Ecto neural progenitor cell (in vitro differentiated cells): ENCODE results near the gene TRABD2B.

Experiments used
- DNase-seq: peaks from one replicate; pipeline ENCODE4 v3.0.0-alpha.2; 2018; ENCODE audit warnings: low spot score

The TRABD2B gene

GRCh38 chr1:47756006-47756405 is 241.2 kb downstream of the TRABD2B start:
- DNase-seq: no peak

DNA sequence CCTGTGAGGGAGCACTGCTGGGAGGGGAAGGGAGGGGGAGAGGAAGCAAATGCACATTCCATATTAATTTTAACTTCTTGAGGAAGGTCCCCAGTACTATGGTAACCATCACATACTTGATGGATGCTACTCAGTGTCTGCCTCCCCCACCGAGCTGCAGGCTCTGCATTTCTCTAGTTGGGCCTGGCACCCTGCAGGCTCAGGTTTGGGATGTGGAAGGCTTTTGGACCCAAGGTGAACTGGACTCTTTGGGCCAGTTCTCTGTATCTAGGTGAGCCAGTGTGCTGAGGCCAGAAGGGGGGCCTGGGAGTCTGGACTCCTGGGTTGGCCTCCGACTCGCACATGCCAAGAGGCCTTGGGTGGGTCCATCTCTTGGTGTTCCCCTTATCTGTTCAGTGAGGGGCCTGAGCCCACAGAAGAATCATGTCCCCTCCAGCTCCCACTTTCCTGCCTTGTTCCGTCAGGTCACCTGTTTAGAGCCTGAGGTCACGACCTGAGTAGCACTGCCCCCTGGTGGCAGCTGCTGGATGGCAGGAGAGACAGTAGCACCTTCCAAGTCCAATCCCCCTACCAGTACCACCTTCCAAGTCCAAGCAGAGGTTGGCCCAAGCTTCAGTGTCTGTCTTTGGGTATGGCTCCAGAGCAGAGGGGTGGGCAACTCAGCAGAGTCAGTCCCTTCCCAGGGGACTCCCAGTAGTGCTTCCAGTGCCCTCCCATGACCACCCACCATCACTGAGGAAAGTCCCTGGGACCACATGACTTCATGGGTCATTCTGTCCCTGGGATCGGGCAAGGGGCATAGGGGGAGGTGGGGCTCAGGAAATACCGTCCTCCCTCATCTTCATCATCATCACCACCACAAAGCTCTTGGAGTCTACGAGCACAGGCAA is 241.8 kb downstream of the TRABD2B start:
- DNase-seq: peak; percentile 72

GRCh38 chr1:47754221-47754620 is 243.0 kb downstream of the TRABD2B start:
- no peak for DNase-seq

DNA sequence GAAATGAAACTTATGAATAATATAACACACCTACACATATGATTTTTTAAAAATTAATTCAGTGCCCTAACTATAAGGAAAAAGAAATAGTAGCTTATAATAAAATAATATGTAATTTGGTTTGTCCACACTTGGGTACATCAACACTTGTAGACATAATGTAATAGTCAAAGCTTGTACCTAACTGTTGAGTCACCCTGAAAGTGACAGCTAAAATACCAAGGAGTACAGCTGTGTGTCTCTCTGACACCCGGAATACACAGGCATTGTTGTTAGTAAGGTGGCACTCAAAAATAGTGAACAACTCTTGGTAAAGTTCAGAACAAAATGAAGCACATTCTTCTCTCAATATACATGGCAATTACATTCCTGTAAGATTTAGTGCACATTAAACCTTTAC is 243.4 kb downstream of the TRABD2B start:
- no peak for DNase-seq

- no peak for DNase-seq
These were observed 244.6 kb downstream of the TRABD2B start for GRCh38 chr1:47752559-47752958.

- no peak for DNase-seq
These were observed 245.2 kb downstream of the TRABD2B start for GRCh38 chr1:47751996-47752451.

DNA sequence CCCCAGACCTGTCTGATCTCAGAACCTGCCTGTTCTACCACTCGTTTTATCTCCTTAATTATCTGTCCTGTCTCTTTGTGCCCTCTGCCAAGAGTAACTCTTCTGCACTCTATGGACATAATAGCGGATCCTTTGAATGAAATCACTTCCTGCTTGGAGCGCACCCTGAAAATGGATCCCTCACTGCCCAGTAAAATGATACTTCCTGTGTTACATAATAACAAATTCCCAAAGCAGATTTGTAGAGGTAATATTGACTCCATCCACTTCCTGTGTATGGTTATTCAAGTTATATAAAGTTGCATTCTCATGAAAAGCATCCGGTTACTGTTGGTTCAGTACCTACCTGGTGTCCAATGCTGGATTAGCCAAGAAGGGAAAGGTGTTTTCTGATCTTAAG is 246.0 kb downstream of the TRABD2B start:
- DNase-seq: no peak

GRCh38 chr1:47745715-47746609 is 251.2 kb downstream of the TRABD2B start:
- DNase-seq: no peak

DNA sequence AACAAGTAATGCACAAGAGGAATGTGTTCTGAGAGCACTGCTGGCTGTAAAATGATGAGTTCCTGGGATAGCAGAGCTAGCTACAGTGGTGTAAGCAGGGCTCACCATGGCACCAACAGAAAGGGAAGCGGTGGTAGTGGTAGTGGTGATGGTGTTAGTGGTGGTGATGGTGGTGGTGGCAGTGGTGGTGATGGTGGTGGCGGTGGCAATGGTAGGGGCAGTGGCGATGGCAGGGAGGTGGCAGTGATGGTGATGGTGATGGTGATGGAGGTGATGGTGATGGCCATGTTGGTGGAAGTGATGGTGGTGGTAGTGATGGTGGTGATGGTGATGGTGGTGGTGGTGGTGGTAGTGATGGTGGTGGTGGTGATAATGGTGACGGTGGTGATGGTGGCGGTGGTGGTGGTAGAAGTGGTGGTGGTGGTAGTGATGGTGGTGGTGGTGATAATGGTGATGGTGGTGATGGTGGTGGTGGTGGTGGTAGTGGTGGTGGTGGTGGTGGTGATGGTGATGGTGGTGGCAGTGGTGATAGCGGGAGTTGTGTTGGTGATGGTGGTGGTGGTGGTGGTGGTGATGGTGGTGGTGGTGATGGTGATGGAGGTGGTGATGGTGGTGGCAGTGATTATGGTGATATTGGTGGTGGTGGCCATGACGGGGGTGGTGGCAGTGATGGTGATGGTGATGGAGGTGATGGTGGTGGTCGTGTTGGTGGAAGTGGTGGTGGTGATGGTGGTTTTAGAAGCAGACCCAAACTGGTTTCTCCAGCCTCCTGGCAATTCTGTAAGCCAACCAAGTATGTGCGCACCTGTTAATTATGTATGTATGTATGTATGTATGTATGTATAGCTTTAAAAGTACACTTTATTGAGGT is 254.1 kb downstream of the TRABD2B start:
- DNase-seq: no peak

DNA sequence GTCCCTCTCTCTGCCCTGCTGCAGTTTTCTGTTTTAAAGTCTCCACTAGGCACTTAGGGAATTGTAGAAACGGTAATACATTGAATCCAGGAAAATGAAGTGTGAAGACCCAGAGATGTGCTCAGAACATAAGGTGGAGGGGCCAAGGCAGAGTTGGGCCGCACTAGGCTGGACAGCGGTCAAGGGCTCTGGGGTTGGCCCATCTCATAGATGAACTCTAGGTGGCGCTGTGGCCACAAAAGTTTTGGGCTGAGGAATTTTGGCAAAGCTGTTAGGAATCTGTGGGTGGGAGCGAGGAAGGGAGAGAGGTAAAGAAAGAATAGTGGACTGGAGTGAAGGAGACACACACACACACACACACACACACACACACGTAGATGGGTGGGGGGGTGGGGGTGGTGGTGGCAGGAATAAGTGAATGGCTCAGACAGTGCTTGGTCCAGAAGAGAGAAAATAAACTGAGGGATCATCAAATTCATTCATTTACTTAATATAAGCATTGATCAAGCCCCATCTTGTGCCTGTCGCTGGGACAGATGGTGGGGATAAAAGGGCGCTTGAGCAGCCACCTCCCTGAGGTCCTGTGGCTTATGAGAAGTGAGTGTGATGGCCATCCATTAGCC is 258.5 kb downstream of the TRABD2B start:
- peak; percentile 81 for DNase-seq

DNA sequence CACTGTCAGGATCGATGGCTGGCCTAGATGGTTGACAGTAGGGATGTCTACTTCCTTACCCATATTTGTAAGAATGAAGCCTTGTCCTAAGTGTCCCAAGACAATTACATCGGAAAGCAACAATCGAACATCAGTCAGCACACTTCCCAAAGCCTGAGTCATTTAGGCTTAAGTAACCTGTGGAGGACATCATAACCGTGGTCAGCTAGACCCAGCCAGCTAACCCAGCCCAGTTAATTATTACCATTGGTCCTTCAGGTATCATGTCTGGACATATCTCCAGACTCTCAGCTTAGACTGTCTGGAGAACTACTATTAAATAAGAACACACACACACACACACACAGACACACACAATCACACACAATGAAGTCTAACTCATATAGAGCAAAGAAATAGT is 264.7 kb downstream of the TRABD2B start:
- DNase-seq: no peak

GRCh38 chr1:47731730-47732129 is 265.5 kb downstream of the TRABD2B start:
- no peak for DNase-seq

DNA sequence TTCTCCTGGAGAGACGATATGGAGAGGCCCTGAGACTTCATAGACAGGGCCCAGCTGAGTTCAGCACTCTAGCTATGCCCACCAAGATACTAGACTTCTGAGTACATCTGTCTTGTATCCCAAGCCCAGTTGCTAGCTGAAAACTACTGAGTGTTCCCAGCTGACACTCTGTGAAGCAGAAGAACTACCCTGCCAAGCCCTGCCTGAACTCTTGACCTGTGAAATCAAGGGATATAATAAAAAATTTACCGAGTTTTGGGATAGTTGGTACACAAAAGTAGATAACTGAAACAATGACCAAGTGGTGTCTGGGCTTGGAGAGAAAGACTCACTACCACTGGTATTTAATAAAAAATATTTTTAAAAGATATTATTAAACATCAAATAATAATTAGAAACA is 267.5 kb downstream of the TRABD2B start:
- DNase-seq: no peak

DNA sequence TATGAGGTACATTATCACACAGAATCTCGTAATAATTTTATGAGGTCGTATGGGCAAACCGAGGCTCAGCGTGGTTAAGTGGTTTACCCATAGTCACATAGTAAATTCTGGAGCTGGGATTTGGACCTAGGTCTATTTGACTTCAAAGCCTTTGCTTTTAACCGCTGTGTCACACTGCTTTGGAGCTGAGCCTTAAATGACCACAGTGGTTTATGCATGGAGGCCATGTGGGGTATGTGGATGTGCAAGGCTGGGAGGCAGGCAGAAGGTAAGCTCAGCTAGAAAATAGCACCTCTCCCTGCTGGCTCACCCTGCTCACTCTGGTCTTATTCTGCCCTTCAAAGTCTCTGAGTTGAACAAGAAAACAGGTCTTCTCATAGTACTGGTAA is 269.5 kb downstream of the TRABD2B start:
- DNase-seq: no peak

DNA sequence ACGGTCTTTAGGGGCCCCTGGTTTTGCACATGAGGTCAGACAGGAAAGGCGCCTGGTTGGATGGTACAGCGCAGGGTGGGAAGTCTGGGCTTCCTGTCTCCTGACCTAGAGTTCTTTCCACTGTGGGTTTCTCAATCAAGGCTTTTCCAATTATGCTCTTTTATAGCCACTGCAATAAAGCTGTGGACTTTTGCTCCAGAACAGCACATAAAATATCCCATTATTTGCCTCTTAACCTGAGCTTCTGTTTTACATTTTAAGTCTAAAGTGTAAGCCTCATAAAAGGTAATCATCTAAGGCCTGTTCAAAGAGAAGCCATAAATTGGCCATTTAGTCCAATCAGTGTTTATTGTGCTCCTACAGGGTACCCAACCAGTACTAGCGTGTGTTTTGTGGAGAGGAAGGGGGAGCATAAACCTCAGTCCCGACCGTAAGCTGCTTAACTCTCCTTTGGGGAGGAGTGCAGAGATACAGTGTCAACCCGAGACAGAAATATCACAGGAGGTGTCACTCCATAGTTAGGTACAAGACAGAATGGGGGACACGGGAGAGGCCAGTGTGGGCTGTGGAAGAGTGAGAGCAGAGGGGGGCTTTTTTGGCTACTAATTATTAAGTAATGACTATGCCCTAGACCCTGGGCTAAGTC is 270.0 kb downstream of the TRABD2B start:
- DNase-seq: no peak

- DNase-seq: peak; percentile 82
These were observed 271.0 kb downstream of the TRABD2B start for GRCh38 chr1:47725992-47726855.

GRCh38 chr1:47725511-47725991 is 271.6 kb downstream of the TRABD2B start:
- no peak for DNase-seq

DNA sequence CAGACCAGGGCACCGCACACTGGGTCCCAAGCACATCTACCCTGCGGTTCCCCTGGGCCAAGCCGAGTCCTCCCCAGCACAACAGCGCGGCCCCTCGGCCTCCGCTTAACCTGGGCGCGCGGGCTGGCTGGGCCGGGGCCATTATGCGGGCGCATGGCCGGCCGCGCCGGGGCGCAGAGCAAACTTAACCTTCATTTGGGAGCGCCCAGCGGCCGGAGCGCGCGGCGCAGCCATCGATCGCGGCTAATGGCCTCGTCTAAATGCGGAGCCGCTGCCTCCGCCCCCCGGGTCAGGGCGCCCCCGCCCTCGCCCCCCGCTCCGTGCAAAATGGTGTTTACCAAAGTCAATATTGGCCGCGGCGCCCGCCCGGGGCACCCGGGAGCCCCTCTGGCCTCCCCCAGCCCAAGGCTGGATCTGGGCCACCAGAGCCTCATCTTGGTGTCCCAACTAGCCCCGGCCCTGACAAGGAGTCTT is 272.1 kb downstream of the TRABD2B start:
- DNase-seq: peak; percentile 66

DNA sequence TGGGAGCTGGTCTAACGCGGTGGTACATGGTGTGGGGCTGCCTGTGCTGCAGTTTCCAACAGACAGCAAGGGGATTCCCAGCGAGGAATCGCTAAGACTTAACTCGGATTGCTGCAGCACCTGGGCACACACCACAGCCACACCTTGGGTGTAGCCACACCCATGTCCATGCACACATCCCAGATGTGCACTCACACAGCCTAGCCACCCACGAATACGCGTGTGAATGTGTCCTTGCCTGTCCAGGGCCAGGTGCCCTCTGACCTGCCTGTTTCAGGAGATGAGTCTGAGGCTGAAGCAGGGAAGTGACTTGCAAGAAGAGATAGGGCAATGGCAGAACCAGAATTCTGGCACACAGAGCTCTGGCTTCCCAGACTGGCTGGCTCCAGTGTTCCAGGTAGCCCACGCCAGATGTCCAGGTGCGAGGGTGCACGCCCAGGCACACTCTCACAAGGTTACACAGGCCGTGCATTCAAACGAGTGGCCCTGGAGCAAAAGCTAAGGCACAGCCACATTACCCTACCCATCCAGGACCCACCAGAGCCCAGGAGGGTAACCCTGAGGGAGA is 272.7 kb downstream of the TRABD2B start:
- no peak for DNase-seq
